HL-60 (cell line): ENCODE measurements around the gene BBIP1.

Experiments used
- DNase-seq, 2 experiments: peaks; one replicate each; pipeline ENCODE4 v3.0.0-alpha.2; 2010 to 2020; ENCODE audit warnings: low read depth in 1 of 2, low spot score in 1 of 2
- H3K27ac ChIP-seq: fragments of 250-450 bp; sonication (Bioruptor Pico); replicated peaks from 2 replicates; pipeline ENCODE4 v1.5.1; 2020; ENCODE audit warnings: mild to moderate bottlenecking, moderate library complexity
- H3K27me3 ChIP-seq: fragments of 250-450 bp; sonication (Bioruptor Pico); 2 replicates; pipeline ENCODE4 v1.5.1; 2021; ENCODE audit warnings: mild to moderate bottlenecking, moderate library complexity; ENCODE audit not compliant: insufficient read depth, poor library complexity, severe bottlenecking
- H3K4me3 ChIP-seq: replicated peaks from 2 replicates; pipeline ENCODE4 v1.5.1; 2011; ENCODE audit warnings: mild to moderate bottlenecking, control low read depth, low read length; ENCODE audit not compliant: insufficient read depth
- GABPA ChIP-seq: IDR thresholded peaks from 2 replicates; pipeline ENCODE4 v1.6.1; 2012; ENCODE audit warnings: low read depth
- POLR2AphosphoS5 ChIP-seq: IDR thresholded peaks from 2 replicates; pipeline ENCODE4 v1.6.1; 2012; ENCODE audit warnings: low read depth
- REST ChIP-seq: IDR thresholded peaks from 2 replicates; pipeline ENCODE4 v1.6.1; 2012; ENCODE audit warnings: low read depth; ENCODE audit not compliant: insufficient replicate concordance
- SPI1 ChIP-seq: IDR thresholded peaks from 2 replicates; pipeline ENCODE4 v1.6.1; 2012; ENCODE audit warnings: low read depth, mild to moderate bottlenecking, borderline replicate concordance
- TF ChIP-seq, protein P1 (sequence below): IDR thresholded peaks from one replicate; pipeline ENCODE4 v1.5.1; 2011; ENCODE audit warnings: low read length, control low read depth, inconsistent platforms; ENCODE audit not compliant: insufficient read depth

Gene BBIP1

DNA sequence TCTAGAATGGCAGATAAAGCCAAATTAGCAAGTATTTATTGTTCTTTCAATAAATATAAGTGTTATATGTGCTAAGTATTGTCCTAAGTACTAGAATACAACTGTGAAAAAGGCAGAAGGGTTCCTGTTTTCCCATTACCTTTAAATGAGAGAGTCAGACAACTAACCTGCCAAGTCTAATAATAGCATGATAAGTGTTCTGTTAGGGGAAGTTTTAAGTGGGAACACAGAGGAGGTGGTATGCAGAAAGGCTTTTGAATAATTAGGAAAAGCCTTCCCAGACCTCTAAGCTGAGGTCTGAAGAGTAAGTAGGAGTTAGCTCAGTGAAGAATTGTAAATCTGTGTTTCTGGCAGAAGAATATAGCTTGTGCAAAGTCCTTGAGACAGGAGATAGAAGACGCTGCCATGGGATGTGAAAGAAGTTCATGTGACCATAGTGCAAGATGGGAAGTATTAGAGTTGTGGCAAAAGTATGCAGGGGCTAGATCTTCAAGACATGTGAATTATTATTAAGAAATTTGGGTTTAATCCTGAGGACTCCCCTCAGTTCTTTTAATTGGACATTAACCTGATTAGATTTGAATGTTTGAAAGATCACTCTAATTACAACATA, 12.9 kb upstream of the BBIP1 start:
- Histone ChIP-seq H3K4me3 (no peak overlapping the region), H3K27ac (no peak overlapping the region), H3K27me3 (no peaks in the 10 kb centered on the region)
- TF ChIP-seq POLR2AphosphoS5, result no peak
- TF ChIP-seq, protein P1, sequence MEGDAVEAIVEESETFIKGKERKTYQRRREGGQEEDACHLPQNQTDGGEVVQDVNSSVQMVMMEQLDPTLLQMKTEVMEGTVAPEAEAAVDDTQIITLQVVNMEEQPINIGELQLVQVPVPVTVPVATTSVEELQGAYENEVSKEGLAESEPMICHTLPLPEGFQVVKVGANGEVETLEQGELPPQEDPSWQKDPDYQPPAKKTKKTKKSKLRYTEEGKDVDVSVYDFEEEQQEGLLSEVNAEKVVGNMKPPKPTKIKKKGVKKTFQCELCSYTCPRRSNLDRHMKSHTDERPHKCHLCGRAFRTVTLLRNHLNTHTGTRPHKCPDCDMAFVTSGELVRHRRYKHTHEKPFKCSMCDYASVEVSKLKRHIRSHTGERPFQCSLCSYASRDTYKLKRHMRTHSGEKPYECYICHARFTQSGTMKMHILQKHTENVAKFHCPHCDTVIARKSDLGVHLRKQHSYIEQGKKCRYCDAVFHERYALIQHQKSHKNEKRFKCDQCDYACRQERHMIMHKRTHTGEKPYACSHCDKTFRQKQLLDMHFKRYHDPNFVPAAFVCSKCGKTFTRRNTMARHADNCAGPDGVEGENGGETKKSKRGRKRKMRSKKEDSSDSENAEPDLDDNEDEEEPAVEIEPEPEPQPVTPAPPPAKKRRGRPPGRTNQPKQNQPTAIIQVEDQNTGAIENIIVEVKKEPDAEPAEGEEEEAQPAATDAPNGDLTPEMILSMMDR, result no peak
- no peak for TF ChIP-seq SPI1
- no peak for TF ChIP-seq REST
- TF ChIP-seq GABPA, result no peak
- no peak for DNase-seq

GRCh38 chr10:110927461-110927860, 8.5 kb upstream of the BBIP1 start:
- no peaks in the 10 kb centered on the region for H3K27me3 ChIP-seq
- no peak for DNase-seq
- H3K27ac ChIP-seq, result no peak overlapping the region
- TF ChIP-seq GABPA, result no peak
- TF ChIP-seq, protein P1, result no peak
- no peak overlapping the region for H3K4me3 ChIP-seq

GRCh38 chr10:110923856-110924493, 5.0 kb upstream of the BBIP1 start:
- no peak for DNase-seq
- TF ChIP-seq POLR2AphosphoS5, result no peak
- TF ChIP-seq GABPA, result no peak
- no peak for TF ChIP-seq SPI1
- H3K4me3 ChIP-seq, result no peak overlapping the region

DNA sequence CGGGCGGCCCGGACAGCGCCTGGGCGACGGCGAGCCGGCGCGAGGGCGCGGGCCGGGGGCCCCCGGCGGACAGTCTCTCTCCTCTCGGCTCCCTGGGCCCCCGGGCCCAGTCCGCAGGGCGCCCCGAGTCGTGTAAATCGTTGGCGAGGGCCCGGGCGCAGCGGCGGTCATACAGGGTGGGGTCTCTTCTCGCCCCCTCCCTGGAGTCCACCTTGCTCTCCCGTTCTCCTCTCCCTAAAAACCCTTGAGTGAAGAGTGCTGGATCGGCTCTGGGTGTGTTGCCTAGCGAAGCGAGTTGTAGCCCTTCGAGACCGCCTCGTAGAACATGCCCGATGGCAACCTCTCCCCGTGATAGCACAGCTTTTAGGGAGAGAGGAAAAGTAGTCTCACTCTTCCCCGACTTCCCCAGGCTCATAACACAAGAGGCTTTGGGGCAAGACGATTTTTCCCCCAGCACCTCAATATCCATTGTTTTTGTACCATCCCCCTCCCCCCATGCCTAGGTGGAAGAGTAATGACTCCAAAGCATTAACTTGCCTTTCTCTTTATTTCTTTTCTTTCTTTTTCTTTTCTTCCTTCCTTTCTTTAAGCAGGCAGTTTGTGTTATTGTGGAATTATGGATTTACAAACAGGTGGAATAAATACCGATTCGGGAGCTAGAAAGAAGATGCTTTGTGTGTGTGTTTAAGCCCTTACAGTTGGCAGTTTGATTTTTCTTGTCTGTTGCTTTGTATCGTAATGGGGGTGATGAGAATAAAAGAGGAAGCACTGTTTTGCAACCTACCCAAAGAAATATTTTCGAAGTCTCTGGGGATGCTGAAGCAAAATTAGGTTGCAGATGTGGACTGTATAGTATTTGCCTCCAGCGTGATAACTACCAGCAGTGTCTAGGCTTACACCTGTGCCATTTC, 1.2 kb upstream of the BBIP1 start:
- Histone ChIP-seq H3K27ac (peak overlapping the region; percentile 93), H3K4me3 (peak overlapping the region; percentile 63), H3K27me3 (no peaks in the 10 kb centered on the region)
- TF ChIP-seq REST, result no peak
- peak; percentile 20; the same call in 1 of the 2 replicates for TF ChIP-seq POLR2AphosphoS5
- no peak for TF ChIP-seq GABPA
- peak; percentile 80; the same call in 1 of the 2 replicates for TF ChIP-seq SPI1
- DNase-seq, result peak; percentile 63 to 72

More at GRCh38 chr10:110923856-110924493, 5.0 kb upstream of the BBIP1 start:
- no peaks in the 10 kb centered on the region for H3K27me3 ChIP-seq
- H3K27ac ChIP-seq, result no peak overlapping the region
